Natural killer cell (primary cell): ENCODE measurements around the gene AQR. TPM values are rescaled to one million over a fixed set of nuclear protein-coding genes. Genes with fewer than 3 reads are reported as not detected.
"Not testable (repeated sequence)": the region's sequence is repeated elsewhere in the genome, so short reads cannot be mapped to it uniquely, and the experiment has no call there.

Source experiments
- ATAC-seq, 3 donors: fragments of 150-1000 bp in 2 of 3; fragments of 200-7000 bp in 1 of 3; cut with Tn5 transposase; 1 replicate in 1 of 3; 2 replicates in 2 of 3; pipeline ENCODE4 v1.10.0; 2021; ENCODE audit warnings: mild to moderate bottlenecking in 2 of 3, moderate library complexity in 2 of 3
- DNase-seq, 2 donors: peaks; one replicate each; pipeline versions ENCODE4 v3.0.0 to v3.0.0-alpha.2; 2013 to 2021; ENCODE audit warnings: mixed read lengths in 1 of 2
- H3K27ac ChIP-seq: one replicate; pipeline ENCODE4 v1.5.1; 2013; ENCODE audit warnings: mild to moderate bottlenecking, low read length
- H3K27me3 ChIP-seq: one replicate; pipeline ENCODE4 v1.6.1; 2013; ENCODE audit warnings: low read length; ENCODE audit not compliant: control insufficient read depth, insufficient read depth
- H3K36me3 ChIP-seq: one replicate; pipeline ENCODE4 v1.6.1; 2013; ENCODE audit warnings: low read length; ENCODE audit not compliant: control insufficient read depth, insufficient read depth
- H3K4me1 ChIP-seq: one replicate; pipeline ENCODE4 v1.6.1; 2013; ENCODE audit warnings: low read length; ENCODE audit not compliant: control insufficient read depth, insufficient read depth
- H3K4me3 ChIP-seq: one replicate; pipeline ENCODE4 v1.5.1; 2013; ENCODE audit warnings: low read length
- H3K9me3 ChIP-seq: one replicate; pipeline ENCODE4 v1.6.1; 2013; ENCODE audit warnings: low read length; ENCODE audit not compliant: control insufficient read depth, insufficient read depth
- H3K27ac Mint-ChIP-seq, 2 donors: one replicate each; pipeline ENCODE4 v1.8.0; 2022; ENCODE audit warnings: mild to moderate bottlenecking in 2 of 2, mixed read lengths in 2 of 2, moderate library complexity in 1 of 2
- H3K27me3 Mint-ChIP-seq, 2 donors: one replicate each; pipeline ENCODE4 v1.8.0; 2022; ENCODE audit warnings: low read depth in 2 of 2, mixed read lengths in 2 of 2
- H3K36me3 Mint-ChIP-seq: one replicate; pipeline ENCODE4 v1.8.0; 2022; ENCODE audit warnings: mixed read lengths
- H3K4me1 Mint-ChIP-seq, 2 donors: one replicate each; pipeline ENCODE4 v1.8.0; 2022; ENCODE audit warnings: mixed read lengths in 2 of 2
- H3K4me3 Mint-ChIP-seq: one replicate; pipeline ENCODE4 v1.8.0; 2022; ENCODE audit warnings: mild to moderate bottlenecking, moderate library complexity, mixed read lengths
- H3K9me3 Mint-ChIP-seq, 2 donors: one replicate each; pipeline ENCODE4 v1.8.0; 2022; ENCODE audit warnings: mixed read lengths in 2 of 2
- CTCF ChIP-seq: fragments of 200-600 bp; IDR thresholded peaks from one replicate; pipeline ENCODE4 v1.8.0; 2022; ENCODE audit warnings: antibody characterized with exemption
- WGBS: methylation state at CpG from one replicate; pipeline ENCODE4 v1.1.7; 2013; ENCODE audit warnings: missing lambda C conversion rate; ENCODE audit not compliant: insufficient coverage; 5-methylcytosine and 5-hydroxymethylcytosine counted together
- intact Hi-C: fragments of 100-400 bp; cut with micrococcal nuclease; formaldehyde crosslinking; loops from one replicate; pipeline ENCODE4 v1.14.2; 2022
- total RNA-seq, 4 donors: library from RNA; stranded (reverse); fragments of 120-200 nt in 1 of 4; gene quantifications; one replicate each; pipeline versions ENCODE4 v1.2.3 to v1.2.4, GENCODE V29; 2013 to 2022

Gene AQR
- total RNA-seq, 3 donors from 2014 or later (not counting 1 experiment from before 2014, with no cell fraction given): 44.8 to 64.4 (median 53.0) TPM

GRCh38 chr15:34941185-34941698, 28.3 kb downstream of the AQR start:
- peaks cover 70% of the 10 kb centered on the region for H3K36me3 ChIP-seq

GRCh38 chr15:34933432-34933975, 36.0 kb downstream of the AQR start:
- no peaks in the 10 kb centered on the region for H3K4me1 Mint-ChIP-seq
- ATAC-seq: no peak
- TF ChIP-seq CTCF: no peak
- Histone ChIP-seq H3K36me3 (peaks cover 76% of the 10 kb centered on the region), H3K27me3 (no peaks in the 10 kb centered on the region), H3K9me3 (no peaks in the 10 kb centered on the region), H3K4me1 (no peaks in the 10 kb centered on the region), H3K4me3 (no peak overlapping the region), H3K27ac (no peak overlapping the region)
- DNase-seq: no peak
- no peak overlapping the region for H3K4me3 Mint-ChIP-seq
- no peaks in the 10 kb centered on the region for H3K9me3 Mint-ChIP-seq
- peaks cover 17% of the 10 kb centered on the region for H3K36me3 Mint-ChIP-seq
- no peaks in the 10 kb centered on the region for H3K27me3 Mint-ChIP-seq
- WGBS: 96% methylated on average over 3 of the region's 3 CpGs
- H3K27ac Mint-ChIP-seq: peak overlapping the region in 1 of 2 donors; percentile 39
- intact Hi-C loops: no loop called here

More at GRCh38 chr15:34941185-34941698, 28.3 kb downstream of the AQR start:
- no peak overlapping the region for H3K4me3 ChIP-seq
- H3K9me3 Mint-ChIP-seq: no peaks in the 10 kb centered on the region
- WGBS: 100% methylated on average over 1 of the region's 2 CpGs
- no peaks in the 10 kb centered on the region for H3K4me1 Mint-ChIP-seq
- H3K9me3 ChIP-seq: no peaks in the 10 kb centered on the region
- intact Hi-C loops: no loop called here
- no peak for ATAC-seq
- no peak overlapping the region for H3K4me3 Mint-ChIP-seq
- H3K27me3 ChIP-seq: no peaks in the 10 kb centered on the region
- no peak for DNase-seq
- H3K36me3 Mint-ChIP-seq: peaks cover 13% of the 10 kb centered on the region
- H3K4me1 ChIP-seq: no peaks in the 10 kb centered on the region
- no peaks in the 10 kb centered on the region for H3K27me3 Mint-ChIP-seq
- no peak for TF ChIP-seq CTCF
- no peak overlapping the region for H3K27ac Mint-ChIP-seq
- H3K27ac ChIP-seq: no peak overlapping the region

GRCh38 chr15:34928349-34928748, 41.2 kb downstream of the AQR start:
- H3K27me3 ChIP-seq, H3K27ac ChIP-seq, H3K4me3 ChIP-seq, ATAC-seq, DNase-seq, H3K27ac Mint-ChIP-seq, H3K4me3 Mint-ChIP-seq, H3K9me3 ChIP-seq, H3K27me3 Mint-ChIP-seq, intact Hi-C loops, H3K9me3 Mint-ChIP-seq, H3K4me1 ChIP-seq, H3K4me1 Mint-ChIP-seq: not testable (repeated sequence)
- peaks cover 62% of the 10 kb centered on the region for H3K36me3 ChIP-seq
- peaks cover 28% of the 10 kb centered on the region for H3K36me3 Mint-ChIP-seq
- WGBS: 98% methylated on average over 4 of the region's 6 CpGs

GRCh38 chr15:34927726-34928125, 41.8 kb downstream of the AQR start:
- no peak for DNase-seq
- H3K27ac Mint-ChIP-seq: no peak overlapping the region
- no peaks in the 10 kb centered on the region for H3K9me3 Mint-ChIP-seq
- 93% methylated on average over 1 of the region's 2 CpGs for WGBS
- no peaks in the 10 kb centered on the region for H3K9me3 ChIP-seq
- TF ChIP-seq CTCF: no peak
- no peak for ATAC-seq
- no peaks in the 10 kb centered on the region for H3K4me1 ChIP-seq
- H3K4me3 ChIP-seq: no peak overlapping the region
- intact Hi-C loops: no loop called here
- H3K4me1 Mint-ChIP-seq: no peaks in the 10 kb centered on the region
- H3K27ac ChIP-seq: no peak overlapping the region
- peaks cover 56% of the 10 kb centered on the region for H3K36me3 ChIP-seq
- no peaks in the 10 kb centered on the region for H3K27me3 ChIP-seq
- H3K36me3 Mint-ChIP-seq: peaks cover 28% of the 10 kb centered on the region
- H3K27me3 Mint-ChIP-seq: no peaks in the 10 kb centered on the region
- no peak overlapping the region for H3K4me3 Mint-ChIP-seq
